Subcutaneous abdominal adipose tissue (tissue), 5 donors: ENCODE results near the gene SPEN.

Experiments
- H3K27ac ChIP-seq: one replicate; pipeline ENCODE4 v1.7.0; 2013; ENCODE audit warnings: low read depth, mild to moderate bottlenecking, inconsistent platforms, low read length, moderate library complexity
- H3K27me3 ChIP-seq, 5 donors: one replicate each; pipeline ENCODE4 v1.7.0; 2013; ENCODE audit warnings: low read length in 5 of 5, inconsistent platforms in 1 of 5; ENCODE audit not compliant: control insufficient read depth in 5 of 5, insufficient read depth in 4 of 5
- H3K36me3 ChIP-seq, 5 donors: one replicate each; pipeline ENCODE4 v1.7.0; 2013; ENCODE audit warnings: low read length in 5 of 5; ENCODE audit not compliant: control insufficient read depth in 5 of 5, insufficient read depth in 5 of 5
- H3K4me1 ChIP-seq, 5 donors: one replicate each; pipeline ENCODE4 v1.7.0; 2013; ENCODE audit warnings: low read length in 5 of 5, mild to moderate bottlenecking in 3 of 5, moderate library complexity in 1 of 5; ENCODE audit not compliant: control insufficient read depth in 5 of 5, insufficient read depth in 5 of 5
- H3K4me3 ChIP-seq, 5 donors: one replicate each; pipeline ENCODE4 v1.7.0; 2013; ENCODE audit warnings: low read length in 5 of 5, low read depth in 1 of 5
- H3K9ac ChIP-seq, 5 donors: one replicate each; pipeline ENCODE4 v1.7.0; 2013; ENCODE audit warnings: low read length in 5 of 5, mild to moderate bottlenecking in 4 of 5, moderate library complexity in 3 of 5
- H3K9me3 ChIP-seq, 5 donors: one replicate each; pipeline ENCODE4 v1.7.0; 2013; ENCODE audit warnings: low read length in 5 of 5; ENCODE audit not compliant: control insufficient read depth in 5 of 5
- donor health status: healthy.
- donor health status: healthy.
- donor health status: healthy.
- donor health status: healthy.
- donor health status: healthy.

SPEN gene

DNA sequence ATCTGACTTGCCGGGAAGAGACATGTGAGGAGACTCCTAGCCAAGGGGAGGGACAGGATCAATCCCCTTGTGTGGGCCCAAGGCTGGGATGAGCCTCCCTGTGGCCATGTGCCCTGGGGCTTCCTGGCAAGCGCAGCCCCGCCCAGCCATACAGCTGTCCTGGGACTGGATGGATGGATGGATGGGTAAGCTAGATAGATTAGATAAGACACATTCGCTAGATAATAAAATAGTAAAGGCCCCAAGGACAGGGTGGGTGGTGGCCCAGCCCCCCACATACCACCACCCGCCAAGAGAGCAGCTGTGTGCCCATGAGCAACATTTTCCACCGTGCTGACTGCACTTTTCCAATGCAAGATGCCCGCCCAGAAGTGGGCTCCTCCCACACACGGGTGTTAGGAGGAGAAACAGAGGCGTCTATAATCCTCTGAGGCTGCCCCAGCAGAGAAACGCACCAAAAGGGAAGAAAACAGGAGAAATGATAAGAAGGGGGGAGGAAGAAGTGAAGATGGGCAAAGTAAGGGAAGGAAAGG, 103.3 kb downstream of the SPEN start:
- Histone ChIP-seq H3K9ac (peak overlapping the region in 2 of 5 donors; percentile 62 to 73), H3K4me1 (peaks cover 15 to 70% (median 67%) of the 10 kb centered on the region in 5 donors), H3K27ac (peak overlapping the region; percentile 98), H3K36me3 (peaks cover 0 to 26% (median 21%) of the 10 kb centered on the region in 5 donors), H3K27me3 (no peaks in the 10 kb centered on the region), H3K9me3 (no peaks in the 10 kb centered on the region), H3K4me3 (no peak overlapping the region)

DNA sequence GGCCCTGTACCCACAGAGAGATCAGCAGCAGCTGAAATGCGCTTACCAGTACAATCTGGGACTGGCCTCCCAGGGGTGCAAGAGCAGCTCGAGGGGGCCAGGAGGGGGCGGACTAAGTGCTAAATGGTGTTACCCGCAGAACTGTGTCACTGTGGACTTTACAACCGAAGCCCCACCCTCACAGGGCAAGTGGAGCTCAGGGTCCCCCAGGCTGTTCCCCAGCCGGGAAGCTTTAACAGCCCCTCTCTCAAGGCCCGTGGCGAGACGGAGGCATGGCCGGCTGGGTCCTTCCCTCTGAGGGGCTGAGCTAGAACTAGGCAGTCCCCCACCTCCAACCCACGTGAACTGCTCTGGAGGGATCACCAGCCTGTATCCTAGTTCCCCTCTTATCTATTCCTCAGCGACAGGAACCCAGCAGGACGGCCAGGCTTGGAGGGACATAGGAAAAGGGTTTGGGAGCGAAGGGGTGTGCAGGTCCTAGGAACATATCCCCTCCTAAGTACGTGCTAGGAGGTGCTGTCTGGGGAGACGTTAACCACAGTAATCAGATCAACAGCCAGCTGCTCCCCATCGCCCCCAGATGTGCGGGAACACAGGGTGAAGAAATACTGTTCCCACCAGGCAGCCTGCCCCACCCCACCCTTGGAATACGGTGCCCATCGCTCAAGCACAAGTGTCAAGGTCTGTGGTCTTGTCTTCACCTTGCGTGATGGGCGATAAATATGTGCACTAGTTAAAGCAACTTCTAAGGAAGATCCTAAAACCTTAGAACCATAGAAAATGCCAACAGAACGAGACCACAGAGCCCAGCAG, 104.0 kb downstream of the SPEN start:
- Histone ChIP-seq H3K27ac (no peak overlapping the region), H3K36me3 (peaks cover 0 to 19% (median 14%) of the 10 kb centered on the region in 5 donors), H3K4me1 (peaks cover 15 to 70% (median 67%) of the 10 kb centered on the region in 5 donors), H3K9me3 (no peaks in the 10 kb centered on the region), H3K4me3 (no peak overlapping the region), H3K27me3 (no peaks in the 10 kb centered on the region), H3K9ac (no peak overlapping the region)

DNA sequence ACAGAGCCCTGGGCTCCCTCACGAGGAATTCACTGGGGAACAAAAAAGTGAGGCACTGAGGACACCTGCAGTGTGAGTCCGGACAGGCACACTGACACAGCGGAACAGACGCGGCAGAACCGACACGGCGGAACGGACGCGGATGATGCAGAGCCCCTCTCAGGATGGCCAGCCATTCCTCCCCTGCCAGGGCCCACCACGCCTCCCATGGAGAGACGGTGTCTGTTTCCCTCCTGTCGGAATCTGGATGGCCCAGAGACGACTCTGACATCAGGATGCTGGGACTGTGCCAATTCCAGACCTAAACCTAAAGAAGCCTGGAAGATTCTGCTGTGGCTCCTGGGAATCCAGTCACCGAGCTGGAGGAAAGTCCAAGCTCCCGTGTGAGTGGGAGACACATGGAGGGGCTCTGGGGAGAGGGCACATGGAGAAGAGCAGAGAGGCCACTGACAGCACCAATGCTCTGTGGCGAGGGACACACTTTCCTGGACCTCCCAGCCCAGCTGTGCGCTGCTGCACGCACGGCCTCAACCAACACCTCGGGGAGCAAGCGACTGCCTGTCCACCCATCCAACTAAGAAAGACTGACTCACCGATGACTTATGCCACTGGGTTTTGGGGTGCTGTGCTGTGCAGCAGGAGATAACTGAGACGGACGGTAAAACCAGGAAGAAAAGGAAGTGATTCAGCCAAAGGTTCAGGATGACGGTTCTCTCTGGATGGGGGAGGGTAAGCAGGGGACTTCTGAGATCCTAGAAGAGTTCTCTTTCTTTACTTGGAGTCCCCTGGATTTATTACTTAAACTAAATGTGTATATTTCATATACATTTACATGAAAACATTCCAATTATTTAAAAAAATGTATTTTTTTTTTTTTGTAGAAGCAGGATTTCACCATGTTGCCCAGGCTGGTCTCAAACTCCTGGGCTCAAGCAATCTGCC, 105.1 kb downstream of the SPEN start:
- Histone ChIP-seq H3K27ac (peak overlapping the region; percentile 27), H3K36me3 (peaks cover 0 to 12% (median 4%) of the 10 kb centered on the region in 5 donors), H3K4me3 (no peak overlapping the region), H3K9me3 (no peaks in the 10 kb centered on the region), H3K4me1 (peaks cover 15 to 70% (median 67%) of the 10 kb centered on the region in 5 donors), H3K27me3 (no peaks in the 10 kb centered on the region), H3K9ac (peak overlapping the region in 2 of 5 donors; percentile 11 to 37)

DNA sequence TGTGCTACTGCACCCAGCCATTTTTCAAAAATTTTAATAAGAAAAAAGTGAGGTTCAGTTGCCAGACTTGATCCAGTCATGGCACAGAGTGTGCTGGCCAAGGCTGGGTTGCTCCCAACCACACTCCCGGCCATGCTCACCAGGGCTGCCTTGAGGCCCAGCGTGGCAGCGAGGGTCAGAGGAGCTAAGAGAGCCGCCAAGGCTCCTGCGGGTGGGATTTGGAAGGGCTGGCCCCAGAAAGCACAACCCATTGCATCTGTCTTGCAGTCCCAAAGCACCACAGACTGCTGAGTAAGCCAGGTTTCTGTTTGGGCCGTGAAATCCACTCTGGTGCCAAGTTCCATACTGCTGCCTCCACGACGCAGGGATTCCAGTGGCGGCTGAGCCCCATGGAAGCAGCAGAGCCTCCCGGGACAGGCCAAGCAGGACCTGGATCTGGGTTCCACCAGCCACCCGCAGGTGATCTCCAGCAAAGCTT, 105.8 kb downstream of the SPEN start:
- Histone ChIP-seq H3K9ac (peak overlapping the region in 1 of 5 donors; percentile 11), H3K27ac (peak overlapping the region; percentile 27), H3K9me3 (no peaks in the 10 kb centered on the region), H3K27me3 (no peaks in the 10 kb centered on the region), H3K4me3 (no peak overlapping the region), H3K4me1 (peaks cover 15 to 70% (median 62%) of the 10 kb centered on the region in 5 donors), H3K36me3 (peaks cover 0 to 7% (median 0%) of the 10 kb centered on the region in 5 donors)

DNA sequence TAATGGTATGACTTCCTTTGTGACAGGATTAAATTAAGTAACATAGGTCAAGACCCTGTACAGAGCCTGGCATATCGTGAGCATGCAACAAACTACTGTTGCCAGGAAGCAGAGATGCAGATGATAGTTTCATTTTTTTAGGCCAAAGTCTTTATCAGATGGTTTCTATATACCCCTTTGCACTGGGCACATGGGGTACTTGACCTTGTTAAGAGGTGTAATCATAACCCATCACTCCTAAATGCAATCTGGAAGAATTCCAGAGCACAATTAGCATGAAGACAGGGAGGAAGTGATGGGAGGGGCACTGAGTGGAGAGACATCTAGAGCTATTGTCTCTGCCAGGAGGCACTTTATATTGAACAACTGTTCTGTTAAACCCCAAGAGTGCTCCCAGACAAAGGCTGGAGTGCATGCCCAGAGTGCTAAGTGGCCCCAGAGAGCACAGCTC, 106.3 kb downstream of the SPEN start:
- Histone ChIP-seq H3K9me3 (no peaks in the 10 kb centered on the region), H3K27ac (peak overlapping the region; percentile 46), H3K4me1 (peaks cover 16 to 70% (median 62%) of the 10 kb centered on the region in 5 donors), H3K27me3 (no peaks in the 10 kb centered on the region), H3K36me3 (peaks cover 0 to 7% (median 0%) of the 10 kb centered on the region in 5 donors), H3K4me3 (no peak overlapping the region), H3K9ac (no peak overlapping the region)

DNA sequence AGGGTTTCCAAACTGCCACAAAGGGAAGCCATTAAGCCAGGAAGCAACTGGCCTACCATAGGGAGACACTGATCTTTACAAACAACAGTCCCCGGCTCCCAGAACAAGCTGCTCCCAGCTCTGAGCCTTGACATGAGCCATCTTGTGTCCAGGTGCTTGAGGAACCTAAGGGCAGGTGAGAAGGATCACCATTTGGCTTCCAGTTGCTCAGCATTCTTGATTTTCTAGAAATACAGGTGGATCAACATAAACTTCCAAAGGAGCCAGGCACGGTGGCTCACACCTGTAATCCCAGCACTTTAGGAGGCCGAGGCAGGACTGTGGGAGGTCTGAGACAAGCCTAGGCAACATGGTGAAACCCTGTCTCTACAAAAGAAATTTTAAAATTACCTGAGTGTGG, 106.8 kb downstream of the SPEN start:
- Histone ChIP-seq H3K9ac (no peak overlapping the region), H3K4me1 (peaks cover 16 to 68% (median 61%) of the 10 kb centered on the region in 5 donors), H3K27ac (peak overlapping the region; percentile 46)

DNA sequence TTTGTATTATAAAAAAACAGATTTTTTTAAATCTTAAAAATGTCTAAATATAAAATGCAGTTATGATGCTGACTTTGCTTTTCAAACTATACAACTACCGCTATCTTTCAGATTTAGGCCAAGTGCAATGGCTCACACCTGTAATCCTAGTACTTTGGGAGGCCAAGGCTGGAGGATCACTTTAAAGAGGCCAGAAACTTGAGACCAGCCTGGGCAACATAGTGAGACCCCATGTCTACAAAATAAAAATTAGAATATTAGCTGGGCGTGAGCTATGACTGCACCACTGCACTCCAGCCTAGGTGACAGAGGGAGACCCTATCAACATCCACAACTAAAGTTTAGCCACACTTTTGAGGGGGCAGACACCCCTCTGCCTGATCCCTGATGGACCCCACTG, 108.0 kb downstream of the SPEN start:
- Histone ChIP-seq H3K9ac (no peak overlapping the region), H3K4me1 (peaks cover 11 to 57% (median 49%) of the 10 kb centered on the region in 5 donors), H3K27me3 (no peaks in the 10 kb centered on the region), H3K36me3 (peaks cover 0 to 7% (median 0%) of the 10 kb centered on the region in 5 donors), H3K9me3 (no peaks in the 10 kb centered on the region), H3K27ac (no peak overlapping the region), H3K4me3 (no peak overlapping the region)

More for the DNA sequence above, 106.8 kb downstream of the SPEN start:
- Histone ChIP-seq H3K9me3 (no peaks in the 10 kb centered on the region), H3K36me3 (peaks cover 0 to 7% (median 0%) of the 10 kb centered on the region in 5 donors), H3K4me3 (no peak overlapping the region), H3K27me3 (no peaks in the 10 kb centered on the region)

DNA sequence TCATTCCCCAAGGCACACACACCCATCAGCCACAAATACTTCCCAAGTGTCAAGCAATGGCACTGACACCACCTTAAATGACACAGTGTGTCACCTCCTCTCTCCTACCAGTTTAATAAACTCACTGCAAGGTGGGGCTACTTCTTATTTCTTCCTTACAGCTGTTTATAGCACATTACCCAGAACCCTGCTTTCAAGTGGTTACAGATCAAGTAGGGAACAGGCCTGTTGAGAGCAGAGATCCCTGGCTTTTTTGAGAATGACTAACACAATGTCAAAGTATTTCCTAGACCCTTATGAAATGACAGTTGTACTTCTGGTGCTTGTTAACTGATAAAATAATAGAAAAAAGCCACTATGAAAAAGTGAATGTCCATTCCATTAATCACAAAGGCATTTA, 108.6 kb downstream of the SPEN start:
- no peak overlapping the region for H3K4me3 ChIP-seq
- no peak overlapping the region for H3K9ac ChIP-seq
- peaks cover 9 to 51% (median 43%) of the 10 kb centered on the region in 5 donors for H3K4me1 ChIP-seq

DNA sequence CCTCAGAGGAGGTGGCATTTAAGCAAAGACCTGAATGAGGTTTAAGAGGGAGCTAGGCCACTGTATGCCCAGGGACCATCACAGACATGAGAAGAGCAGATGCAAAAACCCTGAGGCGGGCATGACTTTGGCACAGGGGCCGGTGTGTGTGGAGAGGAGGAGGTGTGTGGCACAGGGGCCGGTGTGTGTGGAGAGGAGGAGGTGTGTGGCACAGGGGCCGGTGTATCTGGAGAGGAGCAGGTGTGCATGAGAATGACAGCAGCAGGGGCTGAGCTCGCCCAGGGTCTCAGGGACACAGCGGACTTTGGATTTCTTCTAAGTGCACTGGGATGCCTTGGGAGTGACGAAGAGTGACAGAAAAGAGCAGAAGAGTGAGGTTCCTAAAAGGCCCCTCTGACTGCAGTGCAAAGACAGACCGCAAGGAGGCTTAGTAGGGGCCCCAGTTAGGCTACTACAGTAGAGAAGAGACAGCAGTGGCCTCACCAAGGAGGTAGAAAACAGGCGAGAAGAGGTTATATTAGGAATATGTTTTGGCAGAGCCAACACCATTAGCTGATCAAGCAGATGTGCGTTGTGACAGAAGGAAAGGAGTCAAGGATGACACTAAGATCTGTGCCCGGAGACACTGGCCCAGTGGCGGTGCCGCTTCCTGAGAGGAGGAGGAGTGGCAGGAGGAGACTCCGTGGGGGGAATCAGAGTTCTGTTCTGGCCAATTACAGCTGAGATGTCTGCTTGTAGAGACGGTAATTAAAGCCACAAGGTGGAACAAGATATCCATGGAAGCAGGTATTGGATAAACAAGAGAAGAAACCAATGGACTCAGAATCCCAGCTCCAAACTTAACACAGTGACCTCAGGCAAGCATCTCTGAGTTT, 110.0 kb downstream of the SPEN start:
- Histone ChIP-seq H3K9ac (no peak overlapping the region), H3K9me3 (no peaks in the 10 kb centered on the region), H3K27me3 (no peaks in the 10 kb centered on the region), H3K27ac (no peak overlapping the region), H3K4me3 (no peak overlapping the region), H3K36me3 (peaks cover 0 to 7% (median 0%) of the 10 kb centered on the region in 5 donors), H3K4me1 (peaks cover 9 to 38% (median 31%) of the 10 kb centered on the region in 5 donors)

More for the DNA sequence above, 108.6 kb downstream of the SPEN start:
- Histone ChIP-seq H3K27ac (peak overlapping the region; percentile 13), H3K9me3 (no peaks in the 10 kb centered on the region), H3K27me3 (no peaks in the 10 kb centered on the region), H3K36me3 (peaks cover 0 to 7% (median 0%) of the 10 kb centered on the region in 5 donors)
